ENCODE data around the gene ESPL1. TPM values are rescaled to one million over a fixed set of nuclear protein-coding genes. Genes with fewer than 3 reads are reported as not detected.

The ESPL1 gene
- polyA plus RNA-seq, 2 of the 4 experiments (the other 2 are of a cell fraction) = 10.0 to 16.5 TPM

GRCh38 chr12:53254816-53255545 is 13.1 kb upstream of the ESPL1 start:
- ChIA-PET CTCF (interaction anchor here (0.7 to 12.8 kb wide), 7 partner anchors 14 to 58 kb away, joined by 3 to 216 read pairs (median 8); partner anchors contain the start of genes ESPL1, ITGB7 and PFDN5), POLR2A (no interaction called here)
- Histone ChIP-seq H3K4me1 (peaks cover 16% of the 10 kb centered on the region), H3K4me3 (no peak overlapping the region), H3K9me3 (no peaks in the 10 kb centered on the region), H3K4me2 (no peak overlapping the region), H3K27ac (no peak overlapping the region)
- no peak for DNase-seq (ENCODE audit: low read depth in 1 of 2, low spot score in 1 of 2)
- 92% methylated on average over 1 of the region's 1 CpG for WGBS (ENCODE audit: missing lambda C conversion rate)
- no peak for FAIRE-seq
- TF ChIP-seq, protein P1, sequence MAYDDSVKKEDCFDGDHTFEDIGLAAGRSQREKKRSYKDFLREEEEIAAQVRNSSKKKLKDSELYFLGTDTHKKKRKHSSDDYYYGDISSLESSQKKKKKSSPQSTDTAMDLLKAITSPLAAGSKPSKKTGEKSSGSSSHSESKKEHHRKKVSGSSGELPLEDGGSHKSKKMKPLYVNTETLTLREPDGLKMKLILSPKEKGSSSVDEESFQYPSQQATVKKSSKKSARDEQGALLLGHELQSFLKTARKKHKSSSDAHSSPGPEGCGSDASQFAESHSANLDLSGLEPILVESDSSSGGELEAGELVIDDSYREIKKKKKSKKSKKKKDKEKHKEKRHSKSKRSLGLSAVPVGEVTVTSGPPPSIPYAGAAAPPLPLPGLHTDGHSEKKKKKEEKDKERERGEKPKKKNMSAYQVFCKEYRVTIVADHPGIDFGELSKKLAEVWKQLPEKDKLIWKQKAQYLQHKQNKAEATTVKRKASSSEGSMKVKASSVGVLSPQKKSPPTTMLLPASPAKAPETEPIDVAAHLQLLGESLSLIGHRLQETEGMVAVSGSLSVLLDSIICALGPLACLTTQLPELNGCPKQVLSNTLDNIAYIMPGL (CRISPR knock-in tag; IDR thresholded peaks at IDR 0.05; ENCODE audit: borderline replicate concordance) = no peak
- no peak for TF ChIP-seq GATA3 (IDR thresholded peaks at IDR 0.05; ENCODE audit: borderline replicate concordance)
- TF ChIP-seq, protein P2, sequence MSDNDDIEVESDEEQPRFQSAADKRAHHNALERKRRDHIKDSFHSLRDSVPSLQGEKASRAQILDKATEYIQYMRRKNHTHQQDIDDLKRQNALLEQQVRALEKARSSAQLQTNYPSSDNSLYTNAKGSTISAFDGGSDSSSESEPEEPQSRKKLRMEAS (IDR thresholded peaks at IDR 0.05) = no peak
- TF ChIP-seq ZNF302 (CRISPR knock-in tag; IDR thresholded peaks at IDR 0.05) = no peak
- TF ChIP-seq SREBF2 (IDR thresholded peaks at IDR 0.05) = no peak
- TF ChIP-seq FOXS1 (CRISPR knock-in tag; IDR thresholded peaks at IDR 0.05) = no peak
- TF ChIP-seq ESRRA (IDR thresholded peaks at IDR 0.05; ENCODE audit: borderline replicate concordance, low read length) = no peak
- no peak for TF ChIP-seq CHD2 (IDR thresholded peaks at IDR 0.05; ENCODE audit: low read length, partially characterized antibody)
- TF ChIP-seq POLR2A (IDR thresholded peaks at IDR 0.05; ENCODE audit: low read length) = no peak
- no peak for TF ChIP-seq HOXB5 (CRISPR knock-in tag; IDR thresholded peaks at IDR 0.05)
- no peak for TF ChIP-seq HOXB13 (CRISPR knock-in tag; IDR thresholded peaks at IDR 0.05; ENCODE audit: low read depth)
- no peak for TF ChIP-seq MAFK (IDR thresholded peaks at IDR 0.05; ENCODE audit: partially characterized antibody)
- TF ChIP-seq BHLHE40 (IDR thresholded peaks at IDR 0.05; ENCODE audit: low read depth, low read length) = no peak
- TF ChIP-seq RARB (CRISPR knock-in tag; IDR thresholded peaks at IDR 0.05) = no peak
- no peak for TF ChIP-seq FOSB (CRISPR knock-in tag; IDR thresholded peaks at IDR 0.05)
- no peak for TF ChIP-seq CBX2 (IDR thresholded peaks at IDR 0.05; ENCODE audit: borderline replicate concordance, low read depth)
- TF ChIP-seq JUN (IDR thresholded peaks at IDR 0.05) = no peak
- TF ChIP-seq ZC3H11A (IDR thresholded peaks at IDR 0.05) = no peak
- TF ChIP-seq KDM1A (IDR thresholded peaks at IDR 0.05; ENCODE audit: low read depth) = no peak
- no peak for ATAC-seq

DNA sequence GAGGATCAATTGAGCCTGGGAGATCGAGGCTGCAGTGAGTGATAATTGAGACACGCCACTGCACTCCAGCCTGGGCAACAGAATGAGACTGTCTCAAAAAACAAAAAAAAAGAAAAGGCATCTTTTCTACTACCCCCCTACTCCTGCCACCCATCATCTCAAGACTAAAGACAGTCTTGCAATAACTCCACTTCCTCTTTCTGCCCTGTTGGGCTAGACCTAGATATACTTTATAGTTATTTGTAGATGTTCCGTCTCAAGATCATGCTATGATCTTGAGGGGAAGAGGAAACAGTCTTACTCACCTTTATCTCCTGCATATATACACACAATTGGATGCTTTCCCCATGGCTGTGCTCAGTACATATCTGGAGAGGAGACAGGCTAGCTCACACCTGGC is 12.1 kb upstream of the ESPL1 start:
- FAIRE-seq = no peak
- no peak for ATAC-seq
- H3K27ac ChIP-seq = no peak overlapping the region
- CTCF ChIA-PET = interaction anchor here (1.2 to 12.8 kb wide), 6 partner anchors 12 to 60 kb away, joined by 4 to 216 read pairs (median 8); partner anchors contain the start of genes ESPL1 and ITGB7
- POLR2A ChIA-PET = no interaction called here
- WGBS (ENCODE audit: missing lambda C conversion rate) = 93% methylated on average over 3 of the region's 3 CpGs
- H3K4me3 ChIP-seq = no peak overlapping the region
- no peaks in the 10 kb centered on the region for H3K9me3 ChIP-seq
- no peak overlapping the region for H3K4me2 ChIP-seq
- peaks cover 11% of the 10 kb centered on the region for H3K4me1 ChIP-seq
- TF ChIP-seq EP300 (IDR thresholded peaks at IDR 0.05) (no peak), HOXB13 (CRISPR knock-in tag; IDR thresholded peaks at IDR 0.05; ENCODE audit: low read depth) (no peak), GATA3 (IDR thresholded peaks at IDR 0.05; ENCODE audit: borderline replicate concordance) (no peak), HOXA7 (CRISPR knock-in tag; IDR thresholded peaks at IDR 0.05) (no peak), SREBF2 (IDR thresholded peaks at IDR 0.05) (no peak), RARB (CRISPR knock-in tag; IDR thresholded peaks at IDR 0.05) (no peak), BHLHE40 (IDR thresholded peaks at IDR 0.05; ENCODE audit: low read depth, low read length) (no peak), TFCP2L1 (CRISPR knock-in tag; IDR thresholded peaks at IDR 0.05) (no peak)
- TF ChIP-seq, protein P1 (CRISPR knock-in tag; IDR thresholded peaks at IDR 0.05; ENCODE audit: borderline replicate concordance) = no peak
- TF ChIP-seq, protein P3, sequence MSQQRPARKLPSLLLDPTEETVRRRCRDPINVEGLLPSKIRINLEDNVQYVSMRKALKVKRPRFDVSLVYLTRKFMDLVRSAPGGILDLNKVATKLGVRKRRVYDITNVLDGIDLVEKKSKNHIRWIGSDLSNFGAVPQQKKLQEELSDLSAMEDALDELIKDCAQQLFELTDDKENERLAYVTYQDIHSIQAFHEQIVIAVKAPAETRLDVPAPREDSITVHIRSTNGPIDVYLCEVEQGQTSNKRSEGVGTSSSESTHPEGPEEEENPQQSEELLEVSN (IDR thresholded peaks at IDR 0.05; ENCODE audit: borderline replicate concordance, low read depth) = no peak
- no peak for DNase-seq (ENCODE audit: low read depth in 1 of 2, low spot score in 1 of 2)
